T-helper 9 cell (primary cell): ENCODE results near the gene NTPCR.

Source experiments
- DNase-seq: peaks from one replicate; pipeline ENCODE4 v3.0.0-alpha.2; 2020

NTPCR gene

GRCh38 chr1:232965124-232965911 lies 14.9 kb downstream of the NTPCR start:
- no peak for DNase-seq

GRCh38 chr1:232965912-232966217 lies 15.5 kb downstream of the NTPCR start:
- no peak for DNase-seq

GRCh38 chr1:232966663-232967062 lies 16.3 kb downstream of the NTPCR start:
- DNase-seq: no peak

- DNase-seq: no peak
Measured at GRCh38 chr1:232968391-232968790, 18.0 kb downstream of the NTPCR start.

- no peak for DNase-seq
Measured at GRCh38 chr1:232968965-232969364, 18.6 kb downstream of the NTPCR start.

GRCh38 chr1:232969799-232970198 lies 19.4 kb downstream of the NTPCR start:
- no peak for DNase-seq

- DNase-seq: no peak
Measured at GRCh38 chr1:232970508-232970907, 20.1 kb downstream of the NTPCR start.

GRCh38 chr1:232973652-232974611 lies 23.5 kb downstream of the NTPCR start:
- DNase-seq: no peak

- DNase-seq: no peak
Measured at GRCh38 chr1:232974971-232975370, 24.6 kb downstream of the NTPCR start.

- no peak for DNase-seq
Measured at GRCh38 chr1:232978091-232978634, 27.8 kb downstream of the NTPCR start.

- no peak for DNase-seq
Measured at GRCh38 chr1:232978815-232979214, 28.4 kb downstream of the NTPCR start.

GRCh38 chr1:232979558-232979957 lies 29.1 kb downstream of the NTPCR start:
- no peak for DNase-seq

GRCh38 chr1:232980355-232980978 lies 30.1 kb downstream of the NTPCR start:
- DNase-seq: no peak

- no peak for DNase-seq
Measured at GRCh38 chr1:232980986-232981560, 30.7 kb downstream of the NTPCR start.

GRCh38 chr1:232982238-232982944 lies 32.0 kb downstream of the NTPCR start:
- DNase-seq: no peak

GRCh38 chr1:232983375-232983774 lies 33.0 kb downstream of the NTPCR start:
- DNase-seq: no peak

- no peak for DNase-seq
Measured at GRCh38 chr1:232983817-232984567, 33.6 kb downstream of the NTPCR start.

GRCh38 chr1:232984577-232985425 lies 34.4 kb downstream of the NTPCR start:
- no peak for DNase-seq

- DNase-seq: no peak
Measured at GRCh38 chr1:232985882-232986526, 35.6 kb downstream of the NTPCR start.

GRCh38 chr1:232986527-232986922 lies 36.1 kb downstream of the NTPCR start:
- DNase-seq: no peak
